IMR-90 (cell line): ENCODE data around the gene CCNT2. TPM values are rescaled to one million over a fixed set of nuclear protein-coding genes. Genes with fewer than 3 reads are reported as not detected.

Source experiments
- ATAC-seq: fragments of 200-7000 bp; cut with Tn5 transposase; 2 replicates; pipeline ENCODE4 v1.9.1; 2020; ENCODE audit warnings: low read depth, mild to moderate bottlenecking, moderate library complexity
- BruUV-seq: library from RNA; stranded (reverse); fragments of 400-500 nt; replicated peaks from 2 replicates; lab custom pipeline; 2021; lab: Mats Ljungman, UMichigan
- CTCF ChIA-PET: fragments of 300-600 bp; formaldehyde crosslinking; extraction: SDS; loops from one replicate; lab custom pipeline; 2021; ENCODE audit warnings: antibody characterized with exemption; lab: Yijun Ruan, JAX
- POLR2A ChIA-PET: fragments of 300-600 bp; sonication (Branson Sonifier 250); formaldehyde crosslinking; loops from one replicate; lab custom pipeline; 2022; ENCODE audit warnings: antibody characterized with exemption; ENCODE audit not compliant: unreplicated experiment; lab: Charles Lee
- DNase-seq: peaks from one replicate; pipeline ENCODE4 v3.0.0; 2013
- H2AFZ ChIP-seq: replicated peaks from 2 replicates; pipeline ENCODE3; 2013; ENCODE audit warnings: low read length, mild to moderate bottlenecking; ENCODE audit not compliant: poor library complexity
- H2AK5ac ChIP-seq: 2 replicates; pipeline ENCODE4 v1.6.1; 2013; ENCODE audit warnings: low read depth, low read length, inconsistent platforms
- H2AK9ac ChIP-seq: replicated peaks from 2 replicates; pipeline ENCODE3; 2013; ENCODE audit warnings: mild to moderate bottlenecking, low read depth, low read length, moderate library complexity; ENCODE audit not compliant: poor library complexity
- H2BK120ac ChIP-seq: 2 replicates; pipeline ENCODE4 v1.6.1; 2013; ENCODE audit warnings: low read depth, low read length, inconsistent platforms
- H2BK15ac ChIP-seq: 3 replicates; pipeline ENCODE4 v1.6.1; 2013; ENCODE audit warnings: low read depth, low read length, inconsistent platforms
- H2BK20ac ChIP-seq: 2 replicates; pipeline ENCODE4 v1.6.1; 2013; ENCODE audit warnings: low read depth, mild to moderate bottlenecking, inconsistent platforms, low read length, moderate library complexity
- H2BK5ac ChIP-seq: 2 replicates; pipeline ENCODE4 v1.6.1; 2013; ENCODE audit warnings: mild to moderate bottlenecking, low read depth, low read length, inconsistent platforms; ENCODE audit not compliant: poor library complexity, severe bottlenecking
- H3K14ac ChIP-seq: replicated peaks from 2 replicates; pipeline ENCODE4 v1.6.1; 2013; ENCODE audit warnings: low read depth, low read length, inconsistent platforms
- H3K18ac ChIP-seq: 2 replicates; pipeline ENCODE4 v1.6.1; 2013; ENCODE audit warnings: low read depth, low read length, control low read depth
- H3K23ac ChIP-seq: 2 replicates; pipeline ENCODE4 v1.6.1; 2013; ENCODE audit warnings: low read depth, low read length, inconsistent platforms
- H3K27ac ChIP-seq: 2 replicates; pipeline ENCODE4 v1.5.1; 2013; ENCODE audit warnings: mild to moderate bottlenecking, control low read depth, low read length; ENCODE audit not compliant: insufficient read depth
- H3K27me3 ChIP-seq: 2 replicates; pipeline ENCODE4 v1.6.1; 2013; ENCODE audit warnings: low read length; ENCODE audit not compliant: control insufficient read depth, insufficient read depth
- H3K36me3 ChIP-seq: 2 replicates; pipeline ENCODE4 v1.6.1; 2013; ENCODE audit warnings: low read length, mixed read lengths; ENCODE audit not compliant: control insufficient read depth, insufficient read depth
- H3K4ac ChIP-seq: 2 replicates; pipeline ENCODE4 v1.6.1; 2013; ENCODE audit warnings: low read depth, low read length, inconsistent platforms
- H3K4me1 ChIP-seq: 2 replicates; pipeline ENCODE4 v1.6.1; 2013; ENCODE audit warnings: low read length, mixed read lengths; ENCODE audit not compliant: control insufficient read depth, insufficient read depth
- H3K4me2 ChIP-seq: 2 replicates; pipeline ENCODE4 v1.6.1; 2013; ENCODE audit warnings: low read depth, mild to moderate bottlenecking, control low read depth, low read length, moderate library complexity
- H3K4me3 ChIP-seq: 2 replicates; pipeline ENCODE4 v1.5.1; 2013; ENCODE audit warnings: low read depth, mild to moderate bottlenecking, control low read depth, low read length, moderate library complexity; ENCODE audit not compliant: insufficient read depth
- H3K56ac ChIP-seq: 2 replicates; pipeline ENCODE4 v1.6.1; 2013; ENCODE audit warnings: low read length, inconsistent platforms; ENCODE audit not compliant: insufficient read depth; ENCODE audit errors: extremely low read depth
- H3K79me1 ChIP-seq, 2 experiments: 2 replicates each; pipeline ENCODE4 v1.6.1; 2013; ENCODE audit warnings: low read length in 2 of 2, inconsistent platforms in 1 of 2, low read depth in 1 of 2
- H3K9ac ChIP-seq: 2 replicates; pipeline ENCODE4 v1.6.1; 2013; ENCODE audit warnings: low read depth, low read length, control low read depth
- H3K9me1 ChIP-seq: 2 replicates; pipeline ENCODE4 v1.6.1; 2013; ENCODE audit warnings: low read length, inconsistent platforms; ENCODE audit not compliant: insufficient read depth
- H3K9me3 ChIP-seq: 2 replicates; pipeline ENCODE4 v1.6.1; 2013; ENCODE audit warnings: low read length; ENCODE audit not compliant: control insufficient read depth, insufficient read depth
- H4K20me1 ChIP-seq: 2 replicates; pipeline ENCODE4 v1.6.1; 2013; ENCODE audit warnings: low read length, inconsistent platforms; ENCODE audit not compliant: insufficient read depth
- H4K5ac ChIP-seq: 2 replicates; pipeline ENCODE4 v1.6.1; 2013; ENCODE audit warnings: mild to moderate bottlenecking, low read depth, low read length, control low read depth
- H4K8ac ChIP-seq, 2 experiments: 2 replicates each; pipeline ENCODE4 v1.6.1; 2013; ENCODE audit warnings: low read depth in 2 of 2, low read length in 2 of 2, control low read depth in 1 of 2, inconsistent platforms in 1 of 2
- H4K91ac ChIP-seq: 2 replicates; pipeline ENCODE4 v1.6.1; 2013; ENCODE audit warnings: low read depth, low read length, inconsistent platforms; ENCODE audit not compliant: insufficient read depth
- CHD1 ChIP-seq: IDR thresholded peaks from 2 replicates; pipeline ENCODE4 v1.6.1; 2012; ENCODE audit warnings: low read depth, low read length, improper control_type of control experiment
- MAZ ChIP-seq: IDR thresholded peaks from 2 replicates; pipeline ENCODE4 v1.6.1; 2012; ENCODE audit warnings: low read depth, mild to moderate bottlenecking, low read length, improper control_type of control experiment, moderate library complexity, borderline replicate concordance
- NFE2L2 ChIP-seq: fragments of 150-350 bp; IDR thresholded peaks from 2 replicates; pipeline ENCODE4 v1.6.1; 2016; ENCODE audit warnings: low read depth, mild to moderate bottlenecking, low read length
- SMC3 ChIP-seq: fragments of 150-350 bp; IDR thresholded peaks from 2 replicates; pipeline ENCODE4 v1.6.1; 2016; ENCODE audit warnings: low read depth, mild to moderate bottlenecking, antibody characterized with exemption, low read length, moderate library complexity
- WGBS, 2 experiments: methylation state at CpG; one replicate each; pipeline versions ENCODE4 v1.1.5 to v1.1.7; 2013; ENCODE audit warnings: missing lambda C conversion rate in 2 of 2; ENCODE audit not compliant: insufficient read length in 1 of 2; ENCODE audit errors: extremely low coverage in 2 of 2; 5-methylcytosine and 5-hydroxymethylcytosine counted together
- dilution Hi-C: fragments of 300-500 bp; cut with HindIII; formaldehyde crosslinking; loops from one replicate; pipeline ENCODE4 v1.14.3; 2018; ENCODE audit warnings: low sequenced_read_pairs; ENCODE audit not compliant: unreplicated experiment
- in situ Hi-C: fragments of 300-500 bp; cut with MboI; formaldehyde crosslinking; loops from 3 replicates; pipeline ENCODE4 v1.14.3; 2019; ENCODE audit warnings: low sequenced_read_pairs, inconsistent platforms, mixed read lengths
- intact Hi-C: fragments of 100-400 bp; cut with micrococcal nuclease; formaldehyde crosslinking; loops from 2 replicates; pipeline ENCODE4 v1.10.0; 2022
- polyA plus RNA-seq, 3 experiments: library from polyadenylated mRNA; depleted of rRNA; stranded (reverse); fragments of >200 nt; gene quantifications; 2 replicates each; pipeline ENCODE4 v1.2.3, GENCODE V29; 2012; ENCODE audit warnings: low replicate concordance in 1 of 3
- total RNA-seq: library from RNA; depleted of rRNA; stranded (reverse); fragments of >200 nt; gene quantifications from 2 replicates; pipeline ENCODE4 v1.2.3, GENCODE V29; 2012

Gene CCNT2
- total and polyA plus RNA-seq, 2 of the 4 experiments (the other 2 are of a cell fraction) = 8.8 to 44.6 TPM

DNA sequence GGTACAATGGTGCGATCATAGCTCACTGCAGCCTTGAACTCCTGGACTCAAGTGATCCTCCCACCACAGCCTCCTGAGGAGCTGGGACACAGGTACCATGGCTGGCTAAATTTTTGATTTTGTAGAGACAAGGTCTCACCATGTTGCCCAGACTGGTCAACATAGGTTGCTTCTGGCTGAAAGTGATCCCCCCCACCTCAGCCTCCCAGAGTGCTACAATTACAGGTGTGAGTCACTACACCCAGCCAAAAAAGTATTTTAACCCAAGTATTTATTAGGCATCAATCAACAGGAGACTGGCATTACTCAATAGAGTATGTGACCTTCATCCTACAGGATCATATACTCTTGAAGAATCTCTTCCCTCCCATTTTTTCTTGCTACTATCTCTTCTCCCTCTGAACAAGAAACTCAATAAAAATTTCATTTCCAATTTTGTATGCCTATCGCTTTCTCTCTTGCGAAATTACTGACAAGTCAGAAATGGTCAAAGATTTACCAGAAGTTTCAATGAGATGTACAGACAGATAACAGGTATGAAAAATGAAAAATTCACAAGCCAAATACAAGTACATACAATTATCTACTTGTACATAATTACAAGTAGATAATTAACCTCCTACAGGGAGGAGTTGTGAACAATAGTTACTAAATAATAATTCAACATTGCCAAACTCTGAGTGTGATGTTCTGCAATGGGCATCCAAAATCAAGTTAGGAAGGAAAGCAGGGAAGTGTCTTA lies 34.9 kb upstream of the CCNT2 start:
- TF ChIP-seq CHD1 (no peak), SMC3 (no peak), NFE2L2 (no peak), MAZ (no peak)
- BruUV-seq = no TSS peak
- no peak overlapping the region for H2AFZ ChIP-seq
- H4K20me1 ChIP-seq = no peaks in the 10 kb centered on the region
- H3K9me1 ChIP-seq = no peaks in the 10 kb centered on the region
- no peak overlapping the region for H2BK120ac ChIP-seq
- in situ Hi-C loops (no loop called here), intact Hi-C loops (no loop called here), dilution Hi-C loops (no loop called here)
- DNase-seq = no peak
- no peak for ATAC-seq
- ChIA-PET POLR2A (no interaction called here), CTCF (interaction anchor here (0.7 kb wide), 1 partner anchor 455 kb away, joined by 3 read pairs; no protein-coding TSS in a partner anchor)
- no peak overlapping the region for H3K4me2 ChIP-seq
- H4K91ac ChIP-seq = no peak overlapping the region
- H3K56ac ChIP-seq = no peak overlapping the region
- no peaks in the 10 kb centered on the region for H3K4me1 ChIP-seq
- no peaks in the 10 kb centered on the region for H3K9me3 ChIP-seq
- H3K4ac ChIP-seq = no peak overlapping the region
- H4K5ac ChIP-seq = no peak overlapping the region
- H3K23ac ChIP-seq = no peak overlapping the region
- no CpG with 5 or more reads among the region's 3 CpGs for WGBS, 2 experiments
- H3K9ac ChIP-seq = no peak overlapping the region
- no peak overlapping the region for H3K4me3 ChIP-seq
- H3K14ac ChIP-seq = no peak overlapping the region
- H2BK20ac ChIP-seq = no peak overlapping the region
- no peak overlapping the region for H2BK15ac ChIP-seq
- no peak overlapping the region for H2BK5ac ChIP-seq
- no peak overlapping the region for H3K18ac ChIP-seq
- no peak overlapping the region for H4K8ac ChIP-seq
- H3K27me3 ChIP-seq = no peaks in the 10 kb centered on the region
- no peak overlapping the region for H2AK5ac ChIP-seq
- no peak overlapping the region for H2AK9ac ChIP-seq
- no peaks in the 10 kb centered on the region for H3K36me3 ChIP-seq
- no peak overlapping the region for H3K27ac ChIP-seq
- no peaks in the 10 kb centered on the region for H3K79me1 ChIP-seq
